GM12878 (cell line): ENCODE data around the gene PLEKHN1. TPM values are rescaled to one million over a fixed set of nuclear protein-coding genes. Genes with fewer than 3 reads are reported as not detected.

Experiments
- BMI1 ChIP-seq: fragments of 450-650 bp; IDR thresholded peaks from 2 replicates; pipeline ENCODE4 v1.6.1; 2016; ENCODE audit warnings: mild to moderate bottlenecking, moderate library complexity, borderline replicate concordance
- EED ChIP-seq: sonication (generic); IDR thresholded peaks from 2 replicates; pipeline ENCODE4 v1.6.1; 2016; ENCODE audit warnings: antibody characterized with exemption, low read depth
- HCFC1 ChIP-seq: fragments of 150-350 bp; IDR thresholded peaks from 2 replicates; pipeline ENCODE4 v1.6.1; 2014; ENCODE audit warnings: low read length
- IKZF1 ChIP-seq: fragments of 450-650 bp; conservative IDR thresholded peaks from 2 replicates; pipeline ENCODE4 v1.6.1; 2017; ENCODE audit warnings: antibody characterized with exemption, mild to moderate bottlenecking
- LARP7 ChIP-seq: fragments of 450-650 bp; IDR thresholded peaks from 2 replicates; pipeline ENCODE4 v1.6.1; 2017; ENCODE audit warnings: mild to moderate bottlenecking
- PKNOX1 ChIP-seq: fragments of 450-650 bp; IDR thresholded peaks from 2 replicates; pipeline ENCODE4 v1.6.1; 2016; ENCODE audit warnings: mild to moderate bottlenecking
- PRDM15 ChIP-seq: fragments of 450-650 bp; formaldehyde crosslinking; IDR thresholded peaks from 2 replicates; pipeline ENCODE4 v1.4.0; 2020; ENCODE audit warnings: mild to moderate bottlenecking, moderate library complexity
- RBBP5 ChIP-seq: fragments of 200-600 bp; sonication (generic); conservative IDR thresholded peaks from 2 replicates; pipeline ENCODE4 v1.6.1; 2016
- SMARCA5 ChIP-seq: fragments of 450-650 bp; IDR thresholded peaks from 2 replicates; pipeline ENCODE4 v1.6.1; 2017; ENCODE audit warnings: mild to moderate bottlenecking
- SREBF2 ChIP-seq: IDR thresholded peaks from 2 replicates; pipeline ENCODE4 v1.6.1; 2012; ENCODE audit warnings: mild to moderate bottlenecking, low read length
- TCF3 ChIP-seq: IDR thresholded peaks from 2 replicates; pipeline ENCODE4 v1.6.1; 2012; ENCODE audit warnings: low read depth, mild to moderate bottlenecking, low read length, borderline replicate concordance; ENCODE audit not compliant: insufficient read depth
- ZBTB11 ChIP-seq: fragments of 450-650 bp; formaldehyde crosslinking; IDR thresholded peaks from 2 replicates; pipeline ENCODE4 v1.5.0; 2022; ENCODE audit warnings: mild to moderate bottlenecking, missing genetic modification characterization
- ZBTB4 ChIP-seq: fragments of 450-650 bp; formaldehyde crosslinking; IDR thresholded peaks from 2 replicates; pipeline ENCODE4 v1.4.0; 2022; ENCODE audit warnings: mild to moderate bottlenecking, moderate library complexity
- polyA plus RNA-seq, 11 experiments: library from polyadenylated mRNA; depleted of rRNA in 4 of 11; unstranded in 6 of 11; stranded (reverse) in 5 of 11; fragments of >200 nt; fragmentation: Nextera tagmentation in 4 of 11; fragmentation: Illumina TruSeq in 1 of 11; extraction: Ambion mirVana in 4 of 11; extraction: Trizol in 1 of 11; gene quantifications; 1 replicate in 1 of 11; 2 replicates in 10 of 11; pipeline versions ENCODE4 v1.2.1 to v1.2.3, GENCODE V29; 2011 to 2016; ENCODE audit warnings: inconsistent platforms in 2 of 11, missing spikeins in 2 of 11, low read depth in 1 of 11
- total RNA-seq, 4 experiments: library from RNA; depleted of rRNA in 3 of 4; stranded (reverse); fragments of >200 nt in 3 of 4; fragmentation: Illumina TruSeq in 1 of 4; extraction: Trizol in 1 of 4; gene quantifications; 2 replicates each; pipeline versions ENCODE4 v1.2.1 to v1.2.3, GENCODE V29; 2013 to 2021

The PLEKHN1 gene
- total and polyA plus RNA-seq, 10 of the 15 experiments (the other 5 are each of a cell fraction or from before 2014, with no cell fraction given) = 0.04 to 0.26 (median 0.18) TPM; not detected in 6

- TF ChIP-seq PRDM15 (no peak), IKZF1 (peak; percentile 57), PKNOX1 (peak; percentile 51; the same call in 1 of the 2 replicates), HCFC1 (no peak), RBBP5 (no peak), EED (peak; percentile 32; the same call in 1 of the 2 replicates), LARP7 (no peak), SMARCA5 (no peak), BMI1 (no peak), ZBTB4 (no peak), SREBF2 (no peak), TCF3 (no peak), ZBTB11 (no peak)
Observed at GRCh38 chr1:1004780-1005697, 38.8 kb downstream of the PLEKHN1 start (continued).
